GM10266 (cell line): ENCODE results near the gene SDF2.

Experiments used
- DNase-seq: peaks from one replicate; pipeline ENCODE4 v3.0.0; 2012; ENCODE audit errors: extremely low spot score
- CTCF ChIP-seq: IDR thresholded peaks from 2 replicates; pipeline ENCODE4 v1.5.1; 2012; ENCODE audit warnings: mild to moderate bottlenecking, low read depth; ENCODE audit not compliant: control insufficient read depth, insufficient read depth; ENCODE audit errors: missing control alignments

Gene SDF2

GRCh38 chr17:28704219-28704858 is 42.6 kb upstream of the SDF2 start:
- no peak for DNase-seq
- no peak for TF ChIP-seq CTCF

GRCh38 chr17:28703552-28704218 is 42.0 kb upstream of the SDF2 start:
- no peak for TF ChIP-seq CTCF
- DNase-seq, result no peak

- no peak for TF ChIP-seq CTCF
- no peak for DNase-seq
These were observed 41.0 kb upstream of the SDF2 start for GRCh38 chr17:28702752-28703150.

GRCh38 chr17:28702026-28702751 is 40.5 kb upstream of the SDF2 start:
- no peak for TF ChIP-seq CTCF
- DNase-seq, result no peak

GRCh38 chr17:28700830-28701492 is 39.3 kb upstream of the SDF2 start:
- TF ChIP-seq CTCF, result no peak
- DNase-seq, result no peak

- no peak for DNase-seq
- TF ChIP-seq CTCF, result no peak
These were observed 38.6 kb upstream of the SDF2 start for GRCh38 chr17:28700278-28700677.
